Fibroblast of villous mesenchyme (primary cell): ENCODE data around the gene RBP2. TPM values are rescaled to one million over a fixed set of nuclear protein-coding genes. Genes with fewer than 3 reads are reported as not detected.
"Not testable (repeated sequence)": the region's sequence is repeated elsewhere in the genome, so short reads cannot be mapped to it uniquely, and the experiment has no call there.

Experiments
- DNase-seq: peaks from one replicate; pipeline ENCODE4 v3.0.0-alpha.2; 2010; ENCODE audit warnings: low read depth
- H3K4me3 ChIP-seq: 2 replicates; pipeline ENCODE4 v1.5.1; 2011; ENCODE audit warnings: low read depth, mild to moderate bottlenecking, low read length
- CTCF ChIP-seq: IDR thresholded peaks from 2 replicates; pipeline ENCODE4 v1.5.1; 2012; ENCODE audit warnings: low read depth, mild to moderate bottlenecking, low read length; ENCODE audit not compliant: insufficient read depth
- total RNA-seq: library from RNA; depleted of rRNA; stranded (reverse); fragments of >200 nt; gene quantifications from 2 replicates; pipeline ENCODE4 v1.2.3, GENCODE V29; 2012

RBP2 gene
- total RNA-seq, 1 donor: not detected

DNA sequence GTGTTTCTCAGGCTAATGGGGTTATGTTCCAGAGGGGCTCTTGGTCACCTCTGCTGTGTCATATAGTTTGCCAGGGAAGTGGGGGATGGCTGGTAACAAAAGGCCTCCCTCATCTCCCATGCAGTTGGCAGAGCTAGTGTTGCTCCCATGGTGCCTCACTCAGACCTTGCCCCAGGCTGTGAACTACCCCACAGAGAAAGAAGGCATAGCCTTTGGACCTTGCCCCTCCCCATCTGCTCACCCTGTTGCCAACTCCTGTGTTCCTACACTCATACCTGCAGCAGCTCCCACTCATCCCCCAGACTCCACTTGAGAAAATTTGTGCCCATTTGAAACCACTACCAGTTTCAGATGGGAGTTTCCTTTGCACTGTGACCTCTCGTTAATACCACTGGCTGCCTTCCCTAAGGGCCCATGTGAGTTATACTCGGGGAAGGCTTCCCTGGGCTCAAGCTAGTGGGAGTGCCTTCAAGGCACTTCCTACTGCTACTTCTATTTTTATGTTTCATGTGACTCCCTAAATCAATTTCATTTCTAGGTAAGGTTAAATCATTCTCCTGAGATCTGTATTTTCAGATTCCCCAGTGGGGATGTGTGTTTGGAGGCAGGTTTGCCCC is 61.6 kb downstream of the RBP2 start:
- no peak overlapping the region for H3K4me3 ChIP-seq
- no peak for DNase-seq
- no peak for TF ChIP-seq CTCF

DNA sequence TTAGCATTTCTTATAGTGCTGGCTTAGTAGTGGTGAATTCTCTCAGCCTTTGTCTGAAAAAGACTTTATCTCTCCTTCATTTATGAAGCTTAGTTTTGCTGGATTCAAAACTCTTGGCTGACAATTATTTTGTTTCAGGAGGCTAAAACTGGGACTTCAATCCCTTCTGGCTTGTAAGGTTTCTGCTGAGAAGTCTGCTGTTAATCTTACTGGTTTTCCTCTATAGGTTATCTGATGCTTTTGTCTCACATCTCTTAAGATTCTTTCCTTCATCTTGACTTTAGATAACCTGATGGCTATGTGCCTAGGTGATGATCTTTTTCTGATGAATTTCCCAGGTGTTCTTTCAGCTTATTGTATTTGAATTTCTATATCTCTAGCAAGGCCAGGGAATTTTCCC is 63.4 kb downstream of the RBP2 start:
- not testable (repeated sequence) for H3K4me3 ChIP-seq, DNase-seq

Other genes with a start within 250 kb of the RBP2 start
- gene MRPS22, start 132.5 kb downstream of the RBP2 start, total RNA-seq: 89.8 and 98.2 TPM in 2 replicates
- 217 and 314 TPM in 2 replicates for gene COPB2, start 86.9 kb downstream of the RBP2 start, total RNA-seq
- gene RBP1, start 63.2 kb upstream of the RBP2 start, total RNA-seq: 23.7 and 66.0 TPM in 2 replicates
- gene NMNAT3, start 201.5 kb upstream of the RBP2 start, total RNA-seq: 0.64 and 0.86 TPM in 2 replicates